H9 (cell line): Measurements from ENCODE around the gene ATP8B4. TPM values are rescaled to one million over a fixed set of nuclear protein-coding genes. Genes with fewer than 3 reads are reported as not detected.

Experiments used
- DNase-seq: peaks from one replicate; pipeline ENCODE4 v3.0.0-alpha.2; 2017
- H2AFZ ChIP-seq: one replicate; pipeline ENCODE4 v1.6.1; 2013; ENCODE audit warnings: mild to moderate bottlenecking, low read length, control low read depth, moderate library complexity
- H2AK5ac ChIP-seq: 2 replicates; pipeline ENCODE4 v1.6.1; 2013; ENCODE audit warnings: low read length, control low read depth, mixed read lengths; ENCODE audit not compliant: insufficient read length
- H2BK120ac ChIP-seq: one replicate; pipeline ENCODE4 v1.6.1; 2013; ENCODE audit warnings: low read depth, mild to moderate bottlenecking, low read length, control low read depth, inconsistent platforms; ENCODE audit not compliant: poor library complexity, severe bottlenecking
- H2BK12ac ChIP-seq: 2 replicates; pipeline ENCODE4 v1.6.1; 2013; ENCODE audit warnings: low read length, control low read depth, mixed read lengths, low read depth; ENCODE audit not compliant: insufficient read length
- H2BK15ac ChIP-seq: 2 replicates; pipeline ENCODE4 v1.6.1; 2013; ENCODE audit warnings: low read depth, low read length, control low read depth
- H2BK20ac ChIP-seq: one replicate; pipeline ENCODE4 v1.6.1; 2013; ENCODE audit warnings: low read depth, mild to moderate bottlenecking, low read length, control low read depth, inconsistent platforms; ENCODE audit not compliant: poor library complexity, severe bottlenecking
- H2BK5ac ChIP-seq: 2 replicates; pipeline ENCODE4 v1.6.1; 2013; ENCODE audit warnings: low read length, control low read depth, mixed read lengths; ENCODE audit not compliant: insufficient read length
- H3K14ac ChIP-seq: 2 replicates; pipeline ENCODE4 v1.6.1; 2013; ENCODE audit warnings: low read length, control low read depth; ENCODE audit not compliant: insufficient read depth
- H3K18ac ChIP-seq: 2 replicates; pipeline ENCODE4 v1.6.1; 2013; ENCODE audit warnings: low read depth, mild to moderate bottlenecking, mixed read lengths, low read length, control low read depth; ENCODE audit not compliant: insufficient read length
- H3K23ac ChIP-seq: 2 replicates; pipeline ENCODE4 v1.6.1; 2013; ENCODE audit warnings: low read length, control low read depth, mixed read lengths, low read depth; ENCODE audit not compliant: insufficient read length
- H3K23me2 ChIP-seq: 2 replicates; pipeline ENCODE4 v1.6.1; 2013; ENCODE audit warnings: low read depth, mild to moderate bottlenecking, mixed read lengths, low read length, control low read depth; ENCODE audit not compliant: insufficient read length, poor library complexity, severe bottlenecking
- H3K27ac ChIP-seq: 2 replicates; pipeline ENCODE4 v1.5.1; 2013; ENCODE audit warnings: low read length, control low read depth, mixed read lengths, low read depth; ENCODE audit not compliant: insufficient read length
- H3K27me3 ChIP-seq: 2 replicates; pipeline ENCODE4 v1.6.1; 2013; ENCODE audit warnings: low read length, control low read depth, inconsistent platforms; ENCODE audit not compliant: insufficient read depth
- H3K4ac ChIP-seq: 2 replicates; pipeline ENCODE4 v1.6.1; 2013; ENCODE audit warnings: low read depth, mild to moderate bottlenecking, control low read depth, inconsistent platforms, low read length, moderate library complexity
- H3K4me1 ChIP-seq: 2 replicates; pipeline ENCODE4 v1.6.1; 2013; ENCODE audit warnings: low read length, control low read depth, inconsistent platforms; ENCODE audit not compliant: insufficient read depth
- H3K4me2 ChIP-seq: 2 replicates; pipeline ENCODE4 v1.6.1; 2013; ENCODE audit warnings: low read length, control low read depth, mixed read lengths; ENCODE audit not compliant: insufficient read length, insufficient read depth
- H3K56ac ChIP-seq: 2 replicates; pipeline ENCODE4 v1.6.1; 2013; ENCODE audit warnings: low read depth, mild to moderate bottlenecking, mixed read lengths, low read length, control low read depth; ENCODE audit not compliant: insufficient read length
- H3K79me1 ChIP-seq: 2 replicates; pipeline ENCODE4 v1.6.1; 2013; ENCODE audit warnings: low read depth, mild to moderate bottlenecking, moderate library complexity, low read length, control low read depth, inconsistent platforms; ENCODE audit not compliant: insufficient read depth, poor library complexity, severe bottlenecking
- H3K79me2 ChIP-seq: 2 replicates; pipeline ENCODE4 v1.6.1; 2013; ENCODE audit warnings: low read length, control low read depth, inconsistent platforms; ENCODE audit not compliant: insufficient read depth
- H3K9ac ChIP-seq: 2 replicates; pipeline ENCODE4 v1.6.1; 2013; ENCODE audit warnings: low read length, control low read depth, mixed read lengths; ENCODE audit not compliant: insufficient read length; ENCODE audit errors: extremely low read depth
- H3K9me3 ChIP-seq: one replicate; pipeline ENCODE4 v1.6.1; 2013; ENCODE audit warnings: low read depth, low read length, inconsistent platforms; ENCODE audit not compliant: control insufficient read depth
- H3T11ph ChIP-seq: one replicate; pipeline ENCODE4 v1.6.1; 2013; ENCODE audit warnings: mild to moderate bottlenecking, low read length, control low read depth, inconsistent platforms
- H4K20me1 ChIP-seq: one replicate; pipeline ENCODE4 v1.6.1; 2013; ENCODE audit not compliant: control insufficient read depth, insufficient read length, insufficient read depth
- H4K5ac ChIP-seq: 2 replicates; pipeline ENCODE4 v1.6.1; 2013; ENCODE audit warnings: low read depth, mild to moderate bottlenecking, mixed read lengths, low read length, control low read depth; ENCODE audit not compliant: insufficient read length
- H4K8ac ChIP-seq: replicated peaks from 2 replicates; pipeline ENCODE4 v1.6.1; 2013; ENCODE audit warnings: low read length, control low read depth, mixed read lengths, low read depth; ENCODE audit not compliant: insufficient read length
- H4K91ac ChIP-seq: 2 replicates; pipeline ENCODE4 v1.6.1; 2013; ENCODE audit warnings: low read depth, mild to moderate bottlenecking, moderate library complexity, mixed read lengths, low read length, control low read depth; ENCODE audit not compliant: insufficient read length
- H3K27ac Mint-ChIP-seq, 3 experiments: 2 replicates in 2 of 3; 3 replicates in 1 of 3; pipeline ENCODE4 v1.8.0; 2020 to 2021; ENCODE audit warnings: mixed read lengths in 3 of 3, mild to moderate bottlenecking in 1 of 3, moderate library complexity in 1 of 3
- H3K27me3 Mint-ChIP-seq: 2 replicates; pipeline ENCODE4 v1.8.0; 2021; ENCODE audit warnings: low read depth, mild to moderate bottlenecking, moderate library complexity, mixed read lengths
- H3K36me3 Mint-ChIP-seq, 3 experiments: 2 replicates in 2 of 3; 3 replicates in 1 of 3; pipeline ENCODE4 v1.8.0; 2020 to 2021; ENCODE audit warnings: low read depth in 3 of 3, mixed read lengths in 3 of 3; ENCODE audit not compliant: insufficient read depth in 1 of 3
- H3K4me1 Mint-ChIP-seq, 2 experiments: 2 replicates each; pipeline ENCODE4 v1.8.0; 2020; ENCODE audit warnings: mixed read lengths in 2 of 2
- H3K4me3 Mint-ChIP-seq, 2 experiments: 2 replicates in 1 of 2; 3 replicates in 1 of 2; pipeline ENCODE4 v1.8.0; 2020 to 2021; ENCODE audit warnings: mild to moderate bottlenecking in 2 of 2, mixed read lengths in 2 of 2, moderate library complexity in 1 of 2
- H3K9me3 Mint-ChIP-seq, 2 experiments: 2 replicates in 1 of 2; 3 replicates in 1 of 2; pipeline ENCODE4 v1.8.0; 2020; ENCODE audit warnings: mild to moderate bottlenecking in 2 of 2, mixed read lengths in 2 of 2, moderate library complexity in 1 of 2
- CTCF ChIP-seq: fragments of 200-600 bp; sonication (generic); conservative IDR thresholded peaks from 3 replicates; pipeline ENCODE4 v1.8.0; 2021; ENCODE audit warnings: antibody characterized with exemption, mild to moderate bottlenecking
- WGBS: extraction: QIAGEN DNeasy Blood & Tissue Kit; methylation state at CpG from one replicate; pipeline ENCODE4 v1.1.7; 2013; ENCODE audit warnings: missing lambda C conversion rate, low lambda C conversion rate, mixed read lengths; ENCODE audit not compliant: insufficient read length; ENCODE audit errors: extremely low coverage; 5-methylcytosine and 5-hydroxymethylcytosine counted together
- total RNA-seq: library from RNA; stranded (reverse); gene quantifications from 2 replicates; pipeline ENCODE4 v1.2.1, GENCODE V29; 2021

The ATP8B4 gene
- total RNA-seq, 1 experiment from 2014 or later, result 0.52 TPM

DNA sequence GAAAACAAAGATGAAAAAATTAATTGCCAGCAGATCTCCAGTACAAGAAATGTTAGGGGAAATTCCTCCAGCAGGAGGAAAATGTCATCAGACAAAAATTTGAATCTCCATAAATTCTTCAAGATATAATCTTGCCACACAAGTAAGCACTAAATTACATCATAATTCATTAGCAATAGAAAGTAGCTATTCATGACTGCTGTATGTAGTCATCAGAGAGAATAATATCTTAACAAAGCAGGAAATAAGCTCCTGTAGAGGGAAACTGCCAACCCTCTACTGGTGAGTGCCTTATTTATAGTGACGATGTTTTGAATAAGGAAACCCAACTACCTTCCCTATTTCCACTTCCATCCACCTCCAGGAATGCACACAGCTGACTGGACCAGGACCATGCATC is 47.2 kb upstream of the ATP8B4 start:
- no peaks in the 10 kb centered on the region for H4K20me1 ChIP-seq
- Mint-ChIP-seq H3K9me3 (peaks cover 8 to 10% of the 10 kb centered on the region in 2 experiments; a peak in 4 of 5 replicates), H3K4me1 (peaks cover 7 to 13% of the 10 kb centered on the region in 2 experiments; a peak in 3 of 4 replicates), H3K27ac (no peak overlapping the region), H3K27me3 (no peaks in the 10 kb centered on the region; the same call in 1 of the 2 replicates), H3K4me3 (no peak overlapping the region), H3K36me3 (peaks cover 0 to 13% (median 2%) of the 10 kb centered on the region in 3 experiments; a peak in 5 of 7 replicates)
- no peak overlapping the region for H2BK12ac ChIP-seq
- H3K4ac ChIP-seq, result no peak overlapping the region
- no peaks in the 10 kb centered on the region; the same call in 1 of the 2 replicates for H3K4me1 ChIP-seq
- no peaks in the 10 kb centered on the region for H3K9me3 ChIP-seq
- H3K27ac ChIP-seq, result no peak overlapping the region
- H3K27me3 ChIP-seq, result no peaks in the 10 kb centered on the region
- H3K56ac ChIP-seq, result no peak overlapping the region
- H4K91ac ChIP-seq, result no peak overlapping the region
- no peak overlapping the region for H3T11ph ChIP-seq
- H3K79me2 ChIP-seq, result no peaks in the 10 kb centered on the region
- DNase-seq, result no peak
- H2BK15ac ChIP-seq, result no peak overlapping the region
- H3K23me2 ChIP-seq, result no peaks in the 10 kb centered on the region
- no peak overlapping the region for H3K14ac ChIP-seq
- no CpG with 5 or more reads among the region's 1 CpG for WGBS
- no peak overlapping the region for H2BK5ac ChIP-seq
- H2AFZ ChIP-seq, result no peak overlapping the region
- H3K9ac ChIP-seq, result no peak overlapping the region
- no peak overlapping the region for H4K5ac ChIP-seq
- H3K4me2 ChIP-seq, result no peak overlapping the region
- no peak overlapping the region for H3K23ac ChIP-seq
- no peak for TF ChIP-seq CTCF
- H2BK20ac ChIP-seq, result no peak overlapping the region
- no peaks in the 10 kb centered on the region for H3K79me1 ChIP-seq
- no peak overlapping the region for H3K18ac ChIP-seq
- no peak overlapping the region for H2AK5ac ChIP-seq
- H4K8ac ChIP-seq, result no peak overlapping the region
- no peak overlapping the region for H2BK120ac ChIP-seq
